CMK (cell line): Measurements from ENCODE around the gene CACNA1I.
"Not testable (repeated sequence)": the region's sequence is repeated elsewhere in the genome, so short reads cannot be mapped to it uniquely, and the experiment has no call there.

ENCODE experiments used
- DNase-seq: peaks from one replicate; pipeline ENCODE4 v3.0.0-alpha.2; 2010; ENCODE audit warnings: low read depth

Gene CACNA1I

GRCh38 chr22:39719559-39720450 lies 149.3 kb downstream of the CACNA1I start:
- no peak for DNase-seq

GRCh38 chr22:39721206-39722031 lies 150.9 kb downstream of the CACNA1I start:
- no peak for DNase-seq

- DNase-seq = no peak
Observed at GRCh38 chr22:39722032-39722325, 151.4 kb downstream of the CACNA1I start.

- DNase-seq = no peak
Observed at GRCh38 chr22:39722501-39722900, 151.9 kb downstream of the CACNA1I start.

- no peak for DNase-seq
Observed at GRCh38 chr22:39723463-39723862, 152.9 kb downstream of the CACNA1I start.

GRCh38 chr22:39723899-39724351 lies 153.4 kb downstream of the CACNA1I start:
- no peak for DNase-seq

GRCh38 chr22:39724390-39724789 lies 153.8 kb downstream of the CACNA1I start:
- no peak for DNase-seq

GRCh38 chr22:39724857-39725256 lies 154.3 kb downstream of the CACNA1I start:
- no peak for DNase-seq

- no peak for DNase-seq
Observed at GRCh38 chr22:39725351-39726035, 154.9 kb downstream of the CACNA1I start.

- DNase-seq = no peak
Observed at GRCh38 chr22:39727541-39727940, 157.0 kb downstream of the CACNA1I start.

- DNase-seq = no peak
Observed at GRCh38 chr22:39728236-39728860, 157.8 kb downstream of the CACNA1I start.

- no peak for DNase-seq
Observed at GRCh38 chr22:39729141-39729934, 158.8 kb downstream of the CACNA1I start.

GRCh38 chr22:39731481-39731880 lies 160.9 kb downstream of the CACNA1I start:
- DNase-seq = no peak

GRCh38 chr22:39731881-39732555 lies 161.5 kb downstream of the CACNA1I start:
- DNase-seq = no peak

- no peak for DNase-seq
Observed at GRCh38 chr22:39732625-39733024, 162.1 kb downstream of the CACNA1I start.

- DNase-seq = no peak
Observed at GRCh38 chr22:39733191-39733590, 162.6 kb downstream of the CACNA1I start.

GRCh38 chr22:39734046-39734445 lies 163.5 kb downstream of the CACNA1I start:
- not testable (repeated sequence) for DNase-seq

- DNase-seq = no peak
Observed at GRCh38 chr22:39734866-39735265, 164.3 kb downstream of the CACNA1I start.

GRCh38 chr22:39735776-39736175 lies 165.2 kb downstream of the CACNA1I start:
- DNase-seq = no peak

- no peak for DNase-seq
Observed at GRCh38 chr22:39738746-39739145, 168.2 kb downstream of the CACNA1I start.
